HG03558 (cell line): ENCODE data around the gene ZNF528.

ENCODE experiments used
- ATAC-seq: cut with Tn5 transposase; IDR thresholded peaks from one replicate; pipeline ENCODE4 v1.9.1; 2021; ENCODE audit warnings: moderate number of reproducible peaks; ENCODE audit not compliant: unreplicated experiment; ENCODE audit errors: extremely low read depth

The ZNF528 gene

DNA sequence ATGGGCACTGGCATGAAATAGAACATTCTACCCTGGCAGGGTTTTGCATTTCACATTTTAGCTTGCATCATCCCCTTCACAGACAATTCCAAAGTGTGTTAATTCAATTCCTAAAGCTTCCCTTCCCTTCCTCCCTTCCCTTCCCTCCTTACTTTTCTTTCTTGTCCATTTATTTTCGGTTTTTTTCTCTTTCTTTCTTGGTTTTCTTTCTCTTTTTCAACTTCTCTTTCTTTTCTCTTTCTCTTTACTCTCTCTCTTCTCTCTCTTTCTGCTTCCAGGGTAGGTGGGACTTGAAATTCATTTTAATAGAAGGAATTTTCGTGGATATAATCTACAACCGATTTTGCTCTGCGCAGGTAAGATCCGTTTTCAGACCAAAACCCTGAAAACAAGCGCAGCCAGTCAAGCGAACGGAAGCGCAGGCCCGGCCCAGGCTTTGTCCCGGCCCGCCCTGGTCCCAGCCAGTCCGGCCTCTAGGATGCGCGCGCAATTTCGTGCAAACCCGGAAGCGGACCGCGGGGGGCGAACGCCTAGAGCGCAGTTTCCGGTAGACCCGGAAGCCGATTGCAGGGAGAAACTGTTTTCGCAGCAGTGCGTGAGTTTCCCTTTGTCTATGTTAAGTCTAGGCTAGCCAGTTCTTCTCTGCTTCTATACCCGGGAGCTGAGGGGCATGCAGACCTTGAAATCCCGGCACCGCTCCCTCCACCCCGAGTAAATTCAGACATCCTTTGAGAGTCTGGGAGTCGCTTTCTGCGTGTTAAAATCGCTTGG, at the start of gene ZNF528:
TSS of gene ZNF528 (plus strand) at position 540 of the 771 bp plus-strand sequence. CDS start 4,165 bp downstream, outside the sequence.
- ATAC-seq: no peak

GRCh38 chr19:52351512-52351911, 46.1 kb upstream of the ZNF528 start:
- ATAC-seq: no peak

DNA sequence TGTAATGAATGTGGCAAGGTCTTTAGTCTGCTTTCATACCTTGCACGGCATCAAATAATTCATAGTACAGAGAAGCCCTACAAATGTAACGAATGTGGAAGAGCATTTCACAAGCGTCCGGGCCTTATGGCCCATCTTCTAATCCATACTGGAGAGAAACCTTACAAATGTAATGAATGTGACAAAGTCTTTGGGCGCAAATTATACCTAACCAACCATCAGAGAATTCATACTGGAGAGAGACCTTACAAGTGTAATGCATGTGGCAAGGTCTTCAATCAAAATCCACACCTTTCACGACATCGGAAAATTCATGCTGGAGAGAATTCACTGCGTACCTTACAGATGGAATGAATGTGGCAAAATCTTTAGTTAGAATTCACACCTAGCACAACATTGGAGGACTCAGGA, 31.2 kb upstream of the ZNF528 start:
- no peak for ATAC-seq

DNA sequence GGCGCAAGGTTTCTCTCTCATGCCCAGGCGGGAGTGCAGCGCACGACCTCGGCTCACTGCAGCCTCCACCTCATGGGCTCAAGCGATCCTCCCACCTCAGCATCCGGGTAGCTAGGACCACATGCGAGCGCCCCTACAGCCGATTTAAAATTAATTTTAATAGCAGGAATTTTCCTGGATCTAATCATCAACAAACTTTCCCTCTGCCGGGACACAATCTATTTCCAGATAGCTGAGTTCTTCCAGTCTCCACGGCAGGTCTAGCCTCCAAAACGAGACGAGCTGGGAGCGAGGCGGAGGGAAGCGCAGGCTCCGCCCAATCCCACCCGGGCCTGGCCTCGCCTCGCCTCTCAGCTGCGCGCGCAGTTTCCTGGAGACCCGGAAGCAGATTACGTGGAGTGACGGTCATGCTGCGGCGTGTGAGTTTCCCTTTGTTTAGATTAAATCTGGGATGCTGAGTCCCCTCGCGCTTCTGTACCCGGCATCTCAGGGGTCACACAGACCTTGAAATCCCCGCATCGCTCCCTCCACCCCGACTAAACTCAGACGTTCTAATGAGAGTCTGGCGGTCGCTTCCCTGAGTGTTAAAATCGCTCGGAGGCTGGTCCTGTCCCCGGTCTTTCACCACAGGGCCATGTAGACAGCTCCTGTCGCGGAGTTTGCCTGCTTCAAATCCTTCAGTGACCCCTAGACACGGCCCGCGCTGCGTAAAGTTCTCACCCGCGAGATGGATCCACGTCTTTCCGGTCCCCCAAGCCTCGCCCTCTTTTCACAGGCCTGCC, 27.9 kb upstream of the ZNF528 start, which contains the start of gene ZNF880:
TSS of gene ZNF880 (plus strand) at position 365 of the 782 bp plus-strand sequence. CDS start at position 408, 43 bp downstream.
- no peak for ATAC-seq

DNA sequence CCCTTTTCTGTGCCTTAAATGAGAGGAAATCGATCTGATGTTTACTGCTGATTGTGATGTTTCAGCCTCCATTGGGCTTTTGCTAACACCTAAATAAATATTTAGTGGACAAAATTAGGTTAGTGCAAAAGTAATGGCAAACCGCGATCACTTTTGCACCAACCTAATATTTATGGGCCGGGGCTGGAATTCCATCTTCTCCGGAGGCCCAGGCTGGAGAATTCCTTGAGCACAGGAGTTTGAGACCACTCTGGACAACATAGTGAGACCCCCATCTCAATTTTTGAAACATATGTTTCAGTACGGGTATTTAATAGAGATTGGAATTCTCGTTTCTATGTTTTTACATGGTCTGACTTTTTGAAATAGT, 27.3 kb upstream of the ZNF528 start:
- ATAC-seq: no peak

DNA sequence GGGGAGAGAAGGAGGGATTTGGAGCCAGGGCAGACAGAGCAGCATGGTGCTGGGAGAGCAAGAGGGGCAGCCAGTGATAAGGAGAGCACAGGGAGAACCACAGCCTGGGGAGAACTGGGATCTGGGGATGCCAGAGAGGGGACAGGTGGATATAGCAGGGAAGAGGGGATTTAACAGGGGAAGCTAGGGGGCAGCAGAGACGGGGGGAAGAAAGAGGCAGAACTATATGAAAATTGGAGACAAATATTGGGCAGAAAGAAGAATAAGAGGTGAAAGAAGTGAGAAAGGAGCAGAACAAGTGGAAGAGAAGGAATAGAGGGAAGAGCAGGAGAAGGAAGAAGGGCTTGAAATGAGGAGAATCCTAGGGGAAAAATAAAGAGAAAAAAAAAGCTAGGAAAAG, 6.5 kb upstream of the ZNF528 start:
- ATAC-seq: no peak

DNA sequence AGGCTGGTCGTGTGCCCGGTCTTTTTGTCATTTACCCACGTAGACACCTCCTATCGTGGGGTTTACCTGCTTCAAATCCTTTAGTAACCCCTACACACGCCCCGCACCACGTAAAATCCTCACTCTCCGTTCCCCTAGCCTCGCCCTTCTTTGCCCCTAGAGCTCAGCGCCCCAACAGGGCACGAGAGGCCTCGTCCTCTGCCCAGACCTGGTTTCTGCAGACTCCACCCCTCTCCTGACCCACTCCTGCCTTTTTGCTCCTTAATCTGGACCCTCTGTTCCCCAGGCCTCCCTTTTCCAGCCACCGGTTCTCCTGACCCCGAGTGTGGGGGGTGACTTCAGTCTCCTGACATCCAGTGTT, 412 bp downstream of the ZNF528 start:
- no peak for ATAC-seq

GRCh38 chr19:52410276-52410675, 12.6 kb downstream of the ZNF528 start:
- no peak for ATAC-seq

DNA sequence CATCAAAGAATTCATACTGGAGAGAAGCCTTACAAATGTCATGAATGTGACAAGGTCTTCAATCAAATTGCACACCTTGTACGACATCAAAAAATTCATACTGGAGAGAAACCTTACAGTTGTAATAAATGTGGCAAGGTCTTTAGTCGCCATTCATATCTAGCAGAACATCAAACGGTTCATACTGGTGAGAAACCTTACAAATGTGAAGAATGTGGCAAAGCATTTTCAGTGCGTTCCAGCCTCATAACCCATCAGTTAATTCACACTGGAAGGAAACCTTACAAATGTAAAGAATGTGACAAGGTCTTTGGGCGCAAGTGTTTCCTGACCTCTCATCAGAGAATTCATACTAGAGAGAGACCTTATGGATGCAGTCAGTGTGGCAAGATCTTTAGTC, 18.1 kb downstream of the ZNF528 start:
- no peak for ATAC-seq

DNA sequence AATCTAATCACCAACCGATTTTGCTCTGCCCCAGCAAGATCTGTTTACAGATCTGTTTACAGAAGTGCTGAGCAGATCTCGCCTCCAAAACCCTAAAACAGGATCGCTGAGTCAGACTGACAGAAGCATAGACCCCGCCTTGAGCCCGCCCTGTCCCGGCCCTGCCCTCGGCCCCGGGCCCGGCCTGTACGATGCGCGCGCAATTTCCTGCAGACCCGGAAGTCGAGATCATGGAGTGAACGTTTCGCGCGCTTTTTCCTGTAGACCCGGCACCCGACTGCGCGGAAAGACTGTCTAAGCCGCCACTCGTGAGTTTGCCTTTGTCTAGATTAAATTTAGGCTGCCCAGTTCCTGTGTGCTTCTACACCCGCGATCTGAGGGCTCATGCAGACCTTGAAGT, 31.3 kb downstream of the ZNF528 start, which contains the start of gene ZNF534:
TSS of gene ZNF534 (plus strand) at position 212 of the 400 bp plus-strand sequence. CDS start 2,327 bp downstream, outside the sequence.
- ATAC-seq: no peak

DNA sequence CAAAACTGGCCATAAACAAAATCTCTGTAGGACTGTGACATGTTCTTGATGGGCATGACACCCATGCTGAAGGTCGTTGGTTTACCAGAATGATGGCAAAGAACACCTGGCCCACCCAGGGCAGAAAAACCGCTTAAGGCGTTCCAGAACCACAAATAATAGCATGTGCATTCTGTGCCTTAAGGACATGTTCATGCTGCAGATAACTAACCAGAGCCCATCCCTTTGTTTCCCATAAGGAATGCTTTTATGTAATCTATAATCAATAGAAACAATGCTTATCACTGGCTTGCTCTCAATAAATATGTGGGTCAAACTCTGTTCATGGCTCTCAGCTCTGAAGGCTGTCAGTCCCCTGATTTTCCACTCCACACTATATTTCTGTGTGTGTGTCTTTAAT, 44.5 kb downstream of the ZNF528 start:
- no peak for ATAC-seq

- ATAC-seq: no peak
These were observed 46.9 kb downstream of the ZNF528 start for GRCh38 chr19:52444506-52444905.

- no peak for ATAC-seq
These were observed 53.6 kb downstream of the ZNF528 start for GRCh38 chr19:52451241-52451640.

- no peak for ATAC-seq
These were observed 55.9 kb downstream of the ZNF528 start, which contains the start of gene ZNF578 for GRCh38 chr19:52453324-52454094. Gene ZNF578, plus strand, starts transcription at chr19:52453553. Its CDS starts 48,293 bp downstream, at chr19:52501846.

- no peak for ATAC-seq
These were observed 67.3 kb downstream of the ZNF528 start for GRCh38 chr19:52464798-52465470.
